Activated naive CD8-positive, alpha-beta T cell treated with anti-CD3 and anti-CD28 coated beads, Interleukin-2, amount 50 U/mL, for 24 hours (primary cell): ENCODE results near the gene RNU7-1.
A peak's percentile ranks its signal among the peaks of the same experiment; 100 is the strongest.

ENCODE experiments used
- ATAC-seq: fragments of 150-1000 bp; cut with Tn5 transposase; one replicate; pipeline ENCODE4 v1.10.0; 2021
- DNase-seq: peaks from one replicate; pipeline ENCODE4 v3.0.0; 2021
- H3K27ac Mint-ChIP-seq: one replicate; pipeline ENCODE4 v1.8.0; 2021; ENCODE audit warnings: mild to moderate bottlenecking, mixed read lengths
- H3K27me3 Mint-ChIP-seq: one replicate; pipeline ENCODE4 v1.8.0; 2021; ENCODE audit warnings: mixed read lengths
- H3K36me3 Mint-ChIP-seq: one replicate; pipeline ENCODE4 v1.8.0; 2021; ENCODE audit warnings: low read depth, mixed read lengths
- H3K4me1 Mint-ChIP-seq: one replicate; pipeline ENCODE4 v1.8.0; 2021; ENCODE audit warnings: mixed read lengths
- H3K4me3 Mint-ChIP-seq: one replicate; pipeline ENCODE4 v1.8.0; 2021; ENCODE audit warnings: mild to moderate bottlenecking, moderate library complexity, mixed read lengths
- H3K9me3 Mint-ChIP-seq: one replicate; pipeline ENCODE4 v1.8.0; 2021; ENCODE audit warnings: mixed read lengths

RNU7-1 gene

GRCh38 chr12:6959805-6960592, 16.4 kb downstream of the RNU7-1 start:
- no peak for DNase-seq
- H3K27ac Mint-ChIP-seq, result peak overlapping the region; percentile 99
- H3K4me3 Mint-ChIP-seq, result peak overlapping the region; percentile 93
- ATAC-seq, result no peak
- peaks cover 90% of the 10 kb centered on the region for H3K4me1 Mint-ChIP-seq
- H3K27me3 Mint-ChIP-seq, result no peaks in the 10 kb centered on the region
- H3K36me3 Mint-ChIP-seq, result peaks cover 64% of the 10 kb centered on the region
- H3K9me3 Mint-ChIP-seq, result no peaks in the 10 kb centered on the region

- Mint-ChIP-seq H3K4me3 (peak overlapping the region; percentile 93), H3K27me3 (no peaks in the 10 kb centered on the region), H3K36me3 (peaks cover 65% of the 10 kb centered on the region), H3K4me1 (peaks cover 91% of the 10 kb centered on the region), H3K27ac (peak overlapping the region; percentile 99), H3K9me3 (no peaks in the 10 kb centered on the region)
- DNase-seq (peak; percentile 35), ATAC-seq (no peak)
Observed at GRCh38 chr12:6960593-6961277, 17.1 kb downstream of the RNU7-1 start.

- Mint-ChIP-seq H3K9me3 (no peaks in the 10 kb centered on the region), H3K36me3 (peaks cover 64% of the 10 kb centered on the region), H3K4me3 (peak overlapping the region; percentile 93), H3K27ac (peak overlapping the region; percentile 99), H3K27me3 (no peaks in the 10 kb centered on the region), H3K4me1 (peaks cover 90% of the 10 kb centered on the region)
- peak; percentile 69 for ATAC-seq
- DNase-seq, result peak; percentile 94
Observed at GRCh38 chr12:6961278-6961694, 17.7 kb downstream of the RNU7-1 start.

- peak; percentile 65 for DNase-seq
- no peaks in the 10 kb centered on the region for H3K9me3 Mint-ChIP-seq
- H3K36me3 Mint-ChIP-seq, result peaks cover 63% of the 10 kb centered on the region
- H3K4me3 Mint-ChIP-seq, result peak overlapping the region; percentile 93
- peak; percentile 37 for ATAC-seq
- no peaks in the 10 kb centered on the region for H3K27me3 Mint-ChIP-seq
- peaks cover 89% of the 10 kb centered on the region for H3K4me1 Mint-ChIP-seq
- H3K27ac Mint-ChIP-seq, result peak overlapping the region; percentile 99
Observed at GRCh38 chr12:6961695-6962284, 18.2 kb downstream of the RNU7-1 start.

- Mint-ChIP-seq H3K27me3 (no peaks in the 10 kb centered on the region), H3K36me3 (peaks cover 61% of the 10 kb centered on the region), H3K4me3 (peak overlapping the region; percentile 93), H3K4me1 (peaks cover 88% of the 10 kb centered on the region), H3K9me3 (no peaks in the 10 kb centered on the region), H3K27ac (peak overlapping the region; percentile 99)
- peak; percentile 26 for DNase-seq
- no peak for ATAC-seq
Observed at GRCh38 chr12:6962285-6963015, 18.8 kb downstream of the RNU7-1 start.

- Mint-ChIP-seq H3K36me3 (peaks cover 61% of the 10 kb centered on the region), H3K27me3 (no peaks in the 10 kb centered on the region), H3K4me1 (peaks cover 88% of the 10 kb centered on the region), H3K4me3 (no peak overlapping the region), H3K27ac (peak overlapping the region; percentile 99), H3K9me3 (no peaks in the 10 kb centered on the region)
- DNase-seq (peak; percentile 20), ATAC-seq (no peak)
Observed at GRCh38 chr12:6963016-6963731, 19.6 kb downstream of the RNU7-1 start.

- Mint-ChIP-seq H3K27me3 (no peaks in the 10 kb centered on the region), H3K27ac (peak overlapping the region; percentile 90), H3K9me3 (no peaks in the 10 kb centered on the region), H3K4me1 (peaks cover 88% of the 10 kb centered on the region), H3K4me3 (no peak overlapping the region), H3K36me3 (peaks cover 61% of the 10 kb centered on the region)
- DNase-seq (no peak), ATAC-seq (no peak)
Observed at GRCh38 chr12:6963791-6964413, 20.3 kb downstream of the RNU7-1 start.

GRCh38 chr12:6964605-6965025, 21.0 kb downstream of the RNU7-1 start:
- Mint-ChIP-seq H3K27me3 (no peaks in the 10 kb centered on the region), H3K9me3 (no peaks in the 10 kb centered on the region), H3K4me3 (no peak overlapping the region), H3K36me3 (peaks cover 60% of the 10 kb centered on the region), H3K4me1 (peaks cover 87% of the 10 kb centered on the region), H3K27ac (peak overlapping the region; percentile 90)
- DNase-seq (no peak), ATAC-seq (no peak)

- Mint-ChIP-seq H3K4me1 (peaks cover 83% of the 10 kb centered on the region), H3K9me3 (no peaks in the 10 kb centered on the region), H3K36me3 (peaks cover 64% of the 10 kb centered on the region), H3K4me3 (peak overlapping the region; percentile 36), H3K27me3 (no peaks in the 10 kb centered on the region), H3K27ac (peak overlapping the region; percentile 90)
- ATAC-seq, result peak; percentile 37
- peak; percentile 93 for DNase-seq
Observed at GRCh38 chr12:6965026-6965661, 21.5 kb downstream of the RNU7-1 start.

- H3K27ac Mint-ChIP-seq, result peak overlapping the region; percentile 90
- DNase-seq (no peak), ATAC-seq (no peak)
- peaks cover 80% of the 10 kb centered on the region for H3K4me1 Mint-ChIP-seq
- peaks cover 59% of the 10 kb centered on the region for H3K36me3 Mint-ChIP-seq
- peak overlapping the region; percentile 36 for H3K4me3 Mint-ChIP-seq
- no peaks in the 10 kb centered on the region for H3K27me3 Mint-ChIP-seq
- no peaks in the 10 kb centered on the region for H3K9me3 Mint-ChIP-seq
Observed at GRCh38 chr12:6965714-6966113, 22.1 kb downstream of the RNU7-1 start.

- Mint-ChIP-seq H3K4me3 (peak overlapping the region; percentile 18), H3K27ac (peak overlapping the region; percentile 90), H3K4me1 (peaks cover 76% of the 10 kb centered on the region), H3K36me3 (peaks cover 57% of the 10 kb centered on the region), H3K27me3 (no peaks in the 10 kb centered on the region), H3K9me3 (no peaks in the 10 kb centered on the region)
- ATAC-seq (no peak), DNase-seq (no peak)
Observed at GRCh38 chr12:6966351-6966750, 22.7 kb downstream of the RNU7-1 start.

- no peaks in the 10 kb centered on the region for H3K9me3 Mint-ChIP-seq
- no peak for ATAC-seq
- H3K27me3 Mint-ChIP-seq, result no peaks in the 10 kb centered on the region
- peak overlapping the region; percentile 29 for H3K4me3 Mint-ChIP-seq
- no peak for DNase-seq
- peaks cover 75% of the 10 kb centered on the region for H3K4me1 Mint-ChIP-seq
- H3K36me3 Mint-ChIP-seq, result peaks cover 69% of the 10 kb centered on the region
- H3K27ac Mint-ChIP-seq, result peak overlapping the region; percentile 90
Observed at GRCh38 chr12:6967651-6968100, 24.1 kb downstream of the RNU7-1 start.

- no peaks in the 10 kb centered on the region for H3K9me3 Mint-ChIP-seq
- H3K4me3 Mint-ChIP-seq, result peak overlapping the region; percentile 98
- peaks cover 75% of the 10 kb centered on the region for H3K36me3 Mint-ChIP-seq
- peaks cover 81% of the 10 kb centered on the region for H3K4me1 Mint-ChIP-seq
- no peaks in the 10 kb centered on the region for H3K27me3 Mint-ChIP-seq
- H3K27ac Mint-ChIP-seq, result peak overlapping the region; percentile 99
- ATAC-seq (no peak), DNase-seq (no peak)
Observed at GRCh38 chr12:6968426-6968825, 24.8 kb downstream of the RNU7-1 start.
